Spleen (tissue), 11 donors: ENCODE results near the gene DNASE2. TPM values are rescaled to one million over a fixed set of nuclear protein-coding genes. Genes with fewer than 3 reads are reported as not detected.
"Not testable (repeated sequence)": the region's sequence is repeated elsewhere in the genome, so short reads cannot be mapped to it uniquely, and the experiment has no call there.

Source experiments
- DNase-seq: peaks from one replicate; pipeline ENCODE4 v3.0.0-alpha.2; 2020
- H3K27ac ChIP-seq, 8 donors: fragments of 200-600 bp; sonication (generic) in 7 of 8; 1 replicate in 4 of 8; 2 replicates in 4 of 8; pipeline versions ENCODE4 v1.5.0 to v1.8.0; 2016 to 2021; ENCODE audit warnings: inconsistent platforms in 4 of 8, mild to moderate bottlenecking in 4 of 8, moderate library complexity in 1 of 8
- H3K27me3 ChIP-seq, 7 donors: fragments of 200-600 bp; sonication (generic) in 6 of 7; replicated peaks in 1 of 7; 1 replicate in 4 of 7; 2 replicates in 3 of 7; pipeline versions ENCODE4 v1.5.0 to v1.8.0; 2016 to 2021; ENCODE audit warnings: inconsistent platforms in 3 of 7, mild to moderate bottlenecking in 1 of 7
- H3K36me3 ChIP-seq, 6 donors: fragments of 200-600 bp; sonication (generic) in 5 of 6; 1 replicate in 4 of 6; 2 replicates in 2 of 6; pipeline versions ENCODE4 v1.5.0 to v1.8.0; 2016 to 2021; ENCODE audit warnings: inconsistent platforms in 2 of 6
- H3K4me1 ChIP-seq, 6 donors: fragments of 200-600 bp; sonication (generic) in 5 of 6; 1 replicate in 3 of 6; 2 replicates in 3 of 6; pipeline versions ENCODE4 v1.5.0 to v1.8.0; 2016 to 2021; ENCODE audit warnings: inconsistent platforms in 3 of 6
- H3K4me3 ChIP-seq, 8 donors: fragments of 200-600 bp; sonication (generic) in 7 of 8; 1 replicate in 4 of 8; 2 replicates in 4 of 8; pipeline versions ENCODE4 v1.5.0 to v1.8.0; 2016 to 2021; ENCODE audit warnings: inconsistent platforms in 4 of 8, mild to moderate bottlenecking in 4 of 8, moderate library complexity in 2 of 8
- H3K9me3 ChIP-seq, 8 donors: fragments of 200-600 bp; sonication (generic) in 7 of 8; 1 replicate in 4 of 8; 2 replicates in 4 of 8; pipeline versions ENCODE4 v1.5.0 to v1.8.0; 2016 to 2021; ENCODE audit warnings: inconsistent platforms in 4 of 8
- POLR2A ChIP-seq, 3 donors: fragments of 450-650 bp; IDR thresholded peaks; one replicate each; pipeline ENCODE4 v1.5.1; 2017; ENCODE audit warnings: antibody characterized with exemption in 3 of 3, mild to moderate bottlenecking in 1 of 3
- POLR2AphosphoS5 ChIP-seq, 3 donors: sonication (generic); formaldehyde crosslinking; IDR thresholded peaks; one replicate each; pipeline ENCODE4 v1.5.1; 2017; ENCODE audit warnings: antibody characterized with exemption in 3 of 3
- WGBS, 5 donors: extraction: QIAGEN DNeasy Blood & Tissue Kit in 3 of 5; methylation state at CpG; one replicate each; pipeline versions ENCODE4 v1.1.5 to v1.1.7; 2013 to 2018; 5-methylcytosine and 5-hydroxymethylcytosine counted together
- intact Hi-C: fragments of 100-400 bp; cut with DNase I; formaldehyde crosslinking; loops from one replicate; pipeline ENCODE4 v1.15.0; 2023; ENCODE audit warnings: low total_unique reads
- polyA plus RNA-seq, 3 donors: library from polyadenylated mRNA; stranded (reverse); fragments of 200-250 nt; gene quantifications; one replicate each; pipeline ENCODE4 v1.2.1, GENCODE V29; 2013
- total RNA-seq, 7 donors: library from RNA; depleted of rRNA in 3 of 7; stranded (reverse); fragments of >200 nt in 3 of 7; fragmentation: NEBNext Ultra II Directional in 4 of 7; extraction: Animal tissue kit (Norgen Biotek cat#: 25700) in 4 of 7; gene quantifications; one replicate each; pipeline versions ENCODE4 v1.1.0 to v1.2.1, GENCODE V29; 2016 to 2021
- TF ChIP-seq, protein P1 (sequence below), 11 experiments: fragments of 200-600 bp in 7 of 11; fragments of 450-650 bp in 4 of 11; sonication (generic) in 4 of 11; IDR thresholded peaks in 8 of 11; conservative IDR thresholded peaks in 3 of 11; 1 replicate in 7 of 11; 2 replicates in 4 of 11; pipeline versions ENCODE4 v1.4.0 to v1.8.0; 2016 to 2021; ENCODE audit warnings: antibody characterized with exemption in 11 of 11, inconsistent platforms in 4 of 11, mild to moderate bottlenecking in 1 of 11
- donor health status: healthy with polysubstance abuse.
- donor health status: DM: no; HTN: no; CAD: no; lungs with moderate emphysema.
- donor health status: DM: no; HTN: no; CAD: no.
- donor health status: Bipolar disorder and iron deficiency.
- donor health status: healthy.
- donor health status: DM: no; HTN: no; CAD: no.
- donor health status: DM: yes; HTN: yes; CAD: no.

Gene DNASE2
- total and polyA plus RNA-seq, 10 donors, result 19.5 to 36.1 (median 26.3) TPM

DNA sequence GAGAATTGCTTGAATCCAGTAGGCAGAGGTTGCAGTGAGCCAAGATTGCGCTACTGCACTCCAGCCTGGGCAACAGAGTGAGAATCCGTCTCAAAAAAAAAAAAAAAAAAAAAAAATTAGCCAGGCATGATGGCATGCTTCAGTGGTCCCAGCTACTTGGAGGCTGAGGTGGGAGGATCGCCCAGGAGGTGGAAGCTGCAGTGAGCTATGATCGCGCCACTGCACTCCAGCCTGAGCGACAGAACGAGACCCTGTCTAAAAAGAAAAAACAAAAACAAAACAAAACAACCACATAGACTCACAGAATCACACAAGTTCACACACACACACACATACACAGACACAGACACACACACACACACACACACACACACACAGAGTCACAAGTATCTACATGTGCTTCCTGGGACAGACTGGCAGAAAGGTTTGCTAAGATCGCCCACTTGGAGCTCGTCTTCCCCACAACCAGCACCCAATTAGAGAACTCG is 9.1 kb upstream of the DNASE2 start:
- Histone ChIP-seq H3K4me1 (peaks cover 9 to 49% (median 28%) of the 10 kb centered on the region in 6 donors), H3K36me3 (peaks cover 0 to 26% (median 16%) of the 10 kb centered on the region in 6 donors), H3K27me3 (peaks cover 0 to 17% (median 6%) of the 10 kb centered on the region in 7 donors), H3K27ac (peak overlapping the region in 5 of 8 donors; percentile 75 to 90 (median 87)), H3K4me3 (peak overlapping the region in 6 of 8 donors; percentile 95 to 100 (median 98))
- WGBS, 5 donors, result 32 to 38% (median 33%) methylated on average over 10 of the region's 10 CpGs
- TF ChIP-seq, protein P1, sequence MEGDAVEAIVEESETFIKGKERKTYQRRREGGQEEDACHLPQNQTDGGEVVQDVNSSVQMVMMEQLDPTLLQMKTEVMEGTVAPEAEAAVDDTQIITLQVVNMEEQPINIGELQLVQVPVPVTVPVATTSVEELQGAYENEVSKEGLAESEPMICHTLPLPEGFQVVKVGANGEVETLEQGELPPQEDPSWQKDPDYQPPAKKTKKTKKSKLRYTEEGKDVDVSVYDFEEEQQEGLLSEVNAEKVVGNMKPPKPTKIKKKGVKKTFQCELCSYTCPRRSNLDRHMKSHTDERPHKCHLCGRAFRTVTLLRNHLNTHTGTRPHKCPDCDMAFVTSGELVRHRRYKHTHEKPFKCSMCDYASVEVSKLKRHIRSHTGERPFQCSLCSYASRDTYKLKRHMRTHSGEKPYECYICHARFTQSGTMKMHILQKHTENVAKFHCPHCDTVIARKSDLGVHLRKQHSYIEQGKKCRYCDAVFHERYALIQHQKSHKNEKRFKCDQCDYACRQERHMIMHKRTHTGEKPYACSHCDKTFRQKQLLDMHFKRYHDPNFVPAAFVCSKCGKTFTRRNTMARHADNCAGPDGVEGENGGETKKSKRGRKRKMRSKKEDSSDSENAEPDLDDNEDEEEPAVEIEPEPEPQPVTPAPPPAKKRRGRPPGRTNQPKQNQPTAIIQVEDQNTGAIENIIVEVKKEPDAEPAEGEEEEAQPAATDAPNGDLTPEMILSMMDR (IDR thresholded peaks at IDR 0.05 in 8 of 11, conservative IDR thresholded peaks at IDR 0.05 in 3 of 11), result peak in 2 of 11 experiments; percentile 2 to 14
- DNase-seq, H3K9me3 ChIP-seq, intact Hi-C loops: not testable (repeated sequence)

DNA sequence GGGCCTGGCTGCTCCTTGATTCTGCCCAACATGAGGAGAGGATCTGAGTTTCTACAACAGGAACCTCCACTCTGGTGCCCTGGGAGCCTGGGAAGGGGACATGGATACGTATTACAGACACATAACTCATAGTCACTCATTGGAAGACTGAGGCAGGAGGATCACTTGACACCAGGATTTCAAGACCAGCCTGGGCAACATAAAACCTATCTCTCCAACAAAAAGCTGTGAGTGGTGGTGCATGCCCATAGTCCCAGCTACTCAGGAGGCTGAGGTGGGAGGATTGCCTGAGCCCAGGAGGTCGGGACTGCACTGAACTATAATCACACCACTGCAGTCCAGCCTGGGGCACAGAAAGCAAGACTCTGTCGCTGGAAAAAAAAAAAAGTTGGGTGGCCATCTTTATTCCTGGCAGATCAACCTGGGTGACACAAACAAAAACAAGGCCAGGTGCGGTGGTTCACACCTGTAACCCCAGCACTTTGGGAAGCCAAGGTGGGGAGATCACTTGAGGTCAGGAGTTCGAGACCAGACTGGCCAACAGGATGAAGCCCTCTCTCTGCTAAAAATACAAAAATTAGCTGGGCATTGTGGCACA is 6.9 kb upstream of the DNASE2 start:
- no peak for DNase-seq
- Histone ChIP-seq H3K27me3 (peaks cover 0 to 31% (median 16%) of the 10 kb centered on the region in 7 donors), H3K27ac (no peak overlapping the region), H3K4me3 (no peak overlapping the region), H3K36me3 (peaks cover 0 to 3% (median 0%) of the 10 kb centered on the region in 6 donors), H3K4me1 (peaks cover 15 to 64% (median 42%) of the 10 kb centered on the region in 6 donors), H3K9me3 (peaks cover 0 to 17% (median 10%) of the 10 kb centered on the region in 8 donors)
- WGBS, 5 donors, result 66 to 82% (median 80%) methylated on average over 5 of the region's 5 CpGs
- no peak for TF ChIP-seq POLR2A (IDR thresholded peaks at IDR 0.05)
- intact Hi-C loops, result loop anchor here (10.0 kb wide), 1 partner anchor 77 kb away; the partner anchor contains the start of gene DAND5

DNA sequence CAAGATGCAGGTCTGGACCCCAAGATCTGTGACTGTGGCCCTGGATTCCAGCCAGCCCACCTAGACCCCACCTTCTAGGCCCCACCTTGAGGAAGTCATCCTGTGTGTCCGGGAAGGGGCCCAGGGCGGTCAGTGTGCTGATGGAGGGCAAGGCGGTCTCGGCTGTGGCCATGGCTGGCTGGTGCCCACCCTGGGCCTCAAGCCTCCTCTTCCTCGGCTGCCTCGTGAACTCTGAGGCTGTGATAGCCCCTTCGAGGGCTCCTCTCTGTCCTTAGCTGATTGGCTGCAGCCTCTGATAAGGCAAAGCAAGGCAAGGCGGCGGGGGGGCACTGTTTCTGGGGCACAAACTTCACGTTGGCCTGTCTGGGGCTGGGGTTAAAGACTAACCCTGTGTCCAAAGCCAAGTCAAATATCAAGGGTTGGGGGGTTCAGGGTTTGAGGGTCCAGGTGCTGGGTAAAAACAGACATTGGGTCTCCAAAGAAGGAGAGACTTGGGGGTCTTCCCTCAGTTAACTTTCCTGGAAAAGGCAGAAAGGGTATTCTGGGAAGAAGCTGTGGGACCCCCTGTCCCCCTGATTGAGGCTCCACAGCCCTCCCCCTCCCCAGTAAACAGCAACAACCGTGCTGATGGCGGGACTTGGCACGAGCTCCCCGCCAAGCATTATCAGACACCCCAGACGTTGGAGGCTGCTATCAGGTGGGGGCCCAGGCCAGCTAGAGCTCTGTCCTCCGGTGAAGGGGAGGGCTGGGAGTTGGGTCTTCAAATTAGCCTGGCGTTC is 5.9 kb upstream of the DNASE2 start, which contains the start of gene KLF1:
Gene KLF1 (minus strand): TSS at position 233 of the 779 bp plus-strand sequence. CDS start 61 bp downstream, at position 172.
- 72 to 79% (median 76%) methylated on average over 12 to 17 of the region's 17 CpGs for WGBS, 5 donors

DNA sequence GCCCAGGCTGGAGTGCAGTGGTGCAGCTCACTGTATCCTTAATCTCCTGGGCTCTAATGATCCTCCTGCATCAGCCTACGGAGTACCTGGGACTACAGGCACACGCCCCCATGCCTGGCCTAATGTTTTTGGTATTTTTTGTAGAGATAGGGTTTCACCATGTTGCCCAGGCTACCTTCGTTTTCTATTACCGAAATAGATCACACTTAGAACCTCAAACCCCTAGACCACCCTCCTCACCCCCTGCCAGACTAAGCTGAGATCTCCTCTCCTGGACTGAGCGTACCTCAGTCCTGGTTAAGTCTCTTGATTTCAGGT is 5.4 kb upstream of the DNASE2 start:
- peaks cover 0 to 31% (median 16%) of the 10 kb centered on the region in 7 donors for H3K27me3 ChIP-seq
- no peak for DNase-seq
- intact Hi-C loops, result loop anchor here (10.0 kb wide), 1 partner anchor 78 kb away; the partner anchor contains the start of gene DAND5
- no peak overlapping the region for H3K4me3 ChIP-seq
- H3K9me3 ChIP-seq, result peaks cover 0 to 28% (median 10%) of the 10 kb centered on the region in 8 donors
- H3K4me1 ChIP-seq, result peaks cover 8 to 64% (median 36%) of the 10 kb centered on the region in 6 donors
- no peak overlapping the region for H3K27ac ChIP-seq
- H3K36me3 ChIP-seq, result no peaks in the 10 kb centered on the region
- 78 to 92% (median 84%) methylated on average over 5 of the region's 5 CpGs for WGBS, 5 donors
- TF ChIP-seq POLR2A (IDR thresholded peaks at IDR 0.05), result no peak
- no peak for TF ChIP-seq POLR2AphosphoS5 (IDR thresholded peaks at IDR 0.05)
- TF ChIP-seq, protein P1 (IDR thresholded peaks at IDR 0.05 in 8 of 11, conservative IDR thresholded peaks at IDR 0.05 in 3 of 11), result no peak

More for the DNA sequence above, 5.9 kb upstream of the DNASE2 start, which contains the start of gene KLF1:
- peaks cover 13 to 64% (median 39%) of the 10 kb centered on the region in 6 donors for H3K4me1 ChIP-seq
- H3K9me3 ChIP-seq, result peaks cover 0 to 24% (median 10%) of the 10 kb centered on the region in 8 donors
- H3K27me3 ChIP-seq, result peaks cover 0 to 31% (median 16%) of the 10 kb centered on the region in 7 donors
- intact Hi-C loops, result loop anchor here (10.0 kb wide), 1 partner anchor 78 kb away; the partner anchor contains the start of gene DAND5
- peak within 1 kb of the TSS in 5 of 8 donors; percentile 43 to 76 (median 50) for H3K4me3 ChIP-seq
- TF ChIP-seq, protein P1 (IDR thresholded peaks at IDR 0.05 in 8 of 11, conservative IDR thresholded peaks at IDR 0.05 in 3 of 11), result no peak
- no peak for TF ChIP-seq POLR2AphosphoS5 (IDR thresholded peaks at IDR 0.05)
- TF ChIP-seq POLR2A (IDR thresholded peaks at IDR 0.05), result no peak
- no peaks in the 10 kb centered on the region for H3K36me3 ChIP-seq
- peak within 1 kb of the TSS in 3 of 8 donors; percentile 80 to 94 (median 91) for H3K27ac ChIP-seq
- DNase-seq, result no peak
